Suprapubic skin (tissue), 4 donors: ENCODE data around the gene CLIC3. TPM values are rescaled to one million over a fixed set of nuclear protein-coding genes. Genes with fewer than 3 reads are reported as not detected.

Experiments used
- DNase-seq, 2 donors: peaks; one replicate each; pipeline ENCODE4 v3.0.0-alpha.2; 2019; ENCODE audit warnings: low spot score in 2 of 2
- H3K27ac ChIP-seq: fragments of 200-600 bp; sonication (generic); one replicate; pipeline ENCODE4 v1.5.1; 2019
- H3K27me3 ChIP-seq: fragments of 200-600 bp; sonication (generic); one replicate; pipeline ENCODE4 v1.5.1; 2019
- H3K36me3 ChIP-seq: fragments of 200-600 bp; sonication (generic); one replicate; pipeline ENCODE4 v1.5.1; 2019
- H3K4me1 ChIP-seq: fragments of 200-600 bp; sonication (generic); one replicate; pipeline ENCODE4 v1.5.1; 2019
- H3K4me3 ChIP-seq: fragments of 200-600 bp; sonication (generic); one replicate; pipeline ENCODE4 v1.5.1; 2019; ENCODE audit warnings: mild to moderate bottlenecking
- H3K9me3 ChIP-seq: fragments of 200-600 bp; sonication (generic); one replicate; pipeline ENCODE4 v1.5.1; 2019
- EP300 ChIP-seq: sonication (generic); formaldehyde crosslinking; IDR thresholded peaks from one replicate; pipeline ENCODE4 v1.6.1; 2017; ENCODE audit warnings: antibody characterized with exemption
- POLR2A ChIP-seq, 2 donors: fragments of 450-650 bp; IDR thresholded peaks; one replicate each; pipeline ENCODE4 v1.6.1; 2017; ENCODE audit warnings: antibody characterized with exemption in 2 of 2, mild to moderate bottlenecking in 2 of 2, moderate library complexity in 2 of 2
- POLR2AphosphoS5 ChIP-seq, 3 donors: sonication (generic); formaldehyde crosslinking; IDR thresholded peaks; one replicate each; pipeline ENCODE4 v1.6.1; 2017; ENCODE audit warnings: antibody characterized with exemption in 3 of 3
- WGBS: methylation state at CpG from one replicate; pipeline ENCODE4 v1.1.5; 2018; 5-methylcytosine and 5-hydroxymethylcytosine counted together
- total RNA-seq, 4 donors: library from RNA; depleted of rRNA; stranded (reverse); fragments of >200 nt; gene quantifications; one replicate each; pipeline ENCODE4 v1.1.0, GENCODE V29; 2016
- TF ChIP-seq, protein P1 (sequence below), 2 donors: fragments of 200-600 bp in 1 of 2; fragments of 450-650 bp in 1 of 2; sonication (generic) in 1 of 2; IDR thresholded peaks; one replicate each; pipeline ENCODE4 v1.5.1; 2016 to 2019; ENCODE audit warnings: antibody characterized with exemption in 2 of 2, mild to moderate bottlenecking in 1 of 2, moderate library complexity in 1 of 2

Gene CLIC3
- total RNA-seq, 4 donors from 2014 or later: 20.6 to 159 (median 130) TPM

DNA sequence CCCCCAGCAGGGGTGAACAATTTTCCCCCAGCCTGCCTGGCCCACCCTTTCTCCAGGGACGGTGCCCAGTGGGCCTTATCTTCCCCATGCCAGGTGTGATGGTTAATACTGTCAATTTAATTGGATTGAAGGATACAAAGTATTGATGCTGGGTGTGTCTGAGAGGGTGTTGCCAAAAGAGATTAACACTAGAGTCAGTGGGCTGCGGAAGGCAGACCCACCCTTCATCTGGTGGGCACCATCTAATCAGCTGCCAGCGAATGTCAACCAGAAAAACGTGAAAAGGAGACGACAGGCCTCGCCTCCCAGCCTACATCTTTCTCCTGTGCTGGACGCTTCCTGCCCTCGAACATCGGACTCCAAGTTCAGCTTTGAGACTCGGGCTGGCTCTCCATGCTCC lies 41.1 kb upstream of the CLIC3 start:
- H3K27ac ChIP-seq: no peak overlapping the region
- no peak overlapping the region for H3K4me3 ChIP-seq
- WGBS: 88% methylated on average over 10 of the region's 10 CpGs
- H3K27me3 ChIP-seq: no peaks in the 10 kb centered on the region
- no peak for DNase-seq
- no peaks in the 10 kb centered on the region for H3K9me3 ChIP-seq
- H3K4me1 ChIP-seq: peaks cover 14% of the 10 kb centered on the region
- H3K36me3 ChIP-seq: peaks cover 28% of the 10 kb centered on the region
- TF ChIP-seq POLR2A (IDR thresholded peaks at IDR 0.05) (no peak), EP300 (no peak), POLR2AphosphoS5 (IDR thresholded peaks at IDR 0.05) (no peak)
- TF ChIP-seq, protein P1, sequence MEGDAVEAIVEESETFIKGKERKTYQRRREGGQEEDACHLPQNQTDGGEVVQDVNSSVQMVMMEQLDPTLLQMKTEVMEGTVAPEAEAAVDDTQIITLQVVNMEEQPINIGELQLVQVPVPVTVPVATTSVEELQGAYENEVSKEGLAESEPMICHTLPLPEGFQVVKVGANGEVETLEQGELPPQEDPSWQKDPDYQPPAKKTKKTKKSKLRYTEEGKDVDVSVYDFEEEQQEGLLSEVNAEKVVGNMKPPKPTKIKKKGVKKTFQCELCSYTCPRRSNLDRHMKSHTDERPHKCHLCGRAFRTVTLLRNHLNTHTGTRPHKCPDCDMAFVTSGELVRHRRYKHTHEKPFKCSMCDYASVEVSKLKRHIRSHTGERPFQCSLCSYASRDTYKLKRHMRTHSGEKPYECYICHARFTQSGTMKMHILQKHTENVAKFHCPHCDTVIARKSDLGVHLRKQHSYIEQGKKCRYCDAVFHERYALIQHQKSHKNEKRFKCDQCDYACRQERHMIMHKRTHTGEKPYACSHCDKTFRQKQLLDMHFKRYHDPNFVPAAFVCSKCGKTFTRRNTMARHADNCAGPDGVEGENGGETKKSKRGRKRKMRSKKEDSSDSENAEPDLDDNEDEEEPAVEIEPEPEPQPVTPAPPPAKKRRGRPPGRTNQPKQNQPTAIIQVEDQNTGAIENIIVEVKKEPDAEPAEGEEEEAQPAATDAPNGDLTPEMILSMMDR (IDR thresholded peaks at IDR 0.05): no peak

DNA sequence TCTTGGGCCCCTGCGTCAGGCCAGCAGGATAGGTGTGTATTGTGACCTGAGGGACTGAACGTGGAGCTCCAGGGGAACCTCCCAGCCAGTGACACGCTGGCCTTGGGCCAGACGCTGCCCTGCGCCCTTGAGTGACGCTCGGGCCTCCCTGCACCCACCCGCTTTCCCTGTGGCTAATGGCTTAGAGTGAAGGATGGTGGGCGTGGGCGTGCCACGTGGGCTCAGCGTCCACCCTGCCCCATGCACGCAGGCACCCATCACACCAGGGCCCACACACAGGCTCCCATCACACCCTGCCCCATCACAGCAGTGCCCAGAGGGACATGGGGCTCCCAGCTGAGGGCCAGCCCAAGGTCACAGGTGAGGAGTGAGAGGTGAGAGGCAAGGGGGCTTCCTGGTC lies 40.7 kb upstream of the CLIC3 start:
- Histone ChIP-seq H3K27ac (no peak overlapping the region), H3K9me3 (no peaks in the 10 kb centered on the region), H3K27me3 (no peaks in the 10 kb centered on the region), H3K4me1 (peaks cover 14% of the 10 kb centered on the region), H3K36me3 (peaks cover 28% of the 10 kb centered on the region), H3K4me3 (no peak overlapping the region)
- no CpG with 5 or more reads among the region's 13 CpGs for WGBS
- DNase-seq: no peak
- no peak for TF ChIP-seq POLR2A (IDR thresholded peaks at IDR 0.05)

DNA sequence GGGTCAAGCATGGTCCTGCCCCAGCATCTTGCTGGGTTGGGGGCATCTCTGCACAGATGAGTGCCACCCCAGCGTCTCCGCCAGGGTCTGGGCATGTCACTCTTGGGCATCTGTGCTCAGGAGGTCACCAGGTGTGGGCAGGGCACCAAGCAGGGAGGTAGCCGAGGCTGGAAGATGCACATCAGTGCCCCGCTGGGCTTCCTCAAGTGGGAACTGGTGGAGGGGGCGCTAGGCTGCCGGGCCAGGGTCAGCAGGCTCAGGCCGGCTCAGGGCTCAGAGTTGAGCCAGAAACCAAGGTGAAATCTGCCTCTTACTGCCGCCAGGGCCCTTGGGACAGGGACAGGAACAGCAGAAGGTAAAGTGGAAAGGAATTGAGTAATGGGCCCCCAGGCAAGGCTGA lies 39.6 kb upstream of the CLIC3 start:
- Histone ChIP-seq H3K27me3 (no peaks in the 10 kb centered on the region), H3K36me3 (peaks cover 28% of the 10 kb centered on the region), H3K9me3 (no peaks in the 10 kb centered on the region), H3K4me1 (peaks cover 21% of the 10 kb centered on the region), H3K27ac (no peak overlapping the region), H3K4me3 (no peak overlapping the region)
- TF ChIP-seq EP300: no peak
- TF ChIP-seq, protein P1 (IDR thresholded peaks at IDR 0.05): no peak
- TF ChIP-seq POLR2AphosphoS5 (IDR thresholded peaks at IDR 0.05): no peak
- TF ChIP-seq POLR2A (IDR thresholded peaks at IDR 0.05): no peak
- no peak for DNase-seq
- WGBS: 74% methylated on average over 7 of the region's 8 CpGs

DNA sequence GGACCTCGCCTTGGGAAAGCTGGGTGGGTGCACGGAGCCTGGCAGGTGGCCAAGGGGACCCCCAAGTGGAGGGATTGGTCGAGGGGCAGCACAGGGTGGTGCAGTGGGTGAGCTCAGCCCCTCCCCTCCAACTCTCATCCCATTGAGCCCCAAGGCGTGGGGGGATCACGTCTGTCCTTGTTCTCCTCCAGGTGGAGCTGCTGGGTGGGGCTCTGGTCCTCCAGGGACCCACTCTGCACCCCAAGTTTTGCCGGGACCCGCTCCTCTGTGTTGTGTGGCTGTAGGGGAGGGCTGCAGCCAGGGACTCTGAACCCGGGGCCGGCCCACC lies 39.1 kb upstream of the CLIC3 start:
- peaks cover 25% of the 10 kb centered on the region for H3K36me3 ChIP-seq
- H3K27ac ChIP-seq: no peak overlapping the region
- no CpG with 5 or more reads among the region's 9 CpGs for WGBS
- TF ChIP-seq POLR2A (IDR thresholded peaks at IDR 0.05): no peak
- no peak for TF ChIP-seq EP300
- TF ChIP-seq POLR2AphosphoS5 (IDR thresholded peaks at IDR 0.05): no peak
- TF ChIP-seq, protein P1 (IDR thresholded peaks at IDR 0.05): no peak
- no peak overlapping the region for H3K4me3 ChIP-seq
- no peak for DNase-seq
- H3K4me1 ChIP-seq: peaks cover 21% of the 10 kb centered on the region
- H3K9me3 ChIP-seq: no peaks in the 10 kb centered on the region
- H3K27me3 ChIP-seq: no peaks in the 10 kb centered on the region

DNA sequence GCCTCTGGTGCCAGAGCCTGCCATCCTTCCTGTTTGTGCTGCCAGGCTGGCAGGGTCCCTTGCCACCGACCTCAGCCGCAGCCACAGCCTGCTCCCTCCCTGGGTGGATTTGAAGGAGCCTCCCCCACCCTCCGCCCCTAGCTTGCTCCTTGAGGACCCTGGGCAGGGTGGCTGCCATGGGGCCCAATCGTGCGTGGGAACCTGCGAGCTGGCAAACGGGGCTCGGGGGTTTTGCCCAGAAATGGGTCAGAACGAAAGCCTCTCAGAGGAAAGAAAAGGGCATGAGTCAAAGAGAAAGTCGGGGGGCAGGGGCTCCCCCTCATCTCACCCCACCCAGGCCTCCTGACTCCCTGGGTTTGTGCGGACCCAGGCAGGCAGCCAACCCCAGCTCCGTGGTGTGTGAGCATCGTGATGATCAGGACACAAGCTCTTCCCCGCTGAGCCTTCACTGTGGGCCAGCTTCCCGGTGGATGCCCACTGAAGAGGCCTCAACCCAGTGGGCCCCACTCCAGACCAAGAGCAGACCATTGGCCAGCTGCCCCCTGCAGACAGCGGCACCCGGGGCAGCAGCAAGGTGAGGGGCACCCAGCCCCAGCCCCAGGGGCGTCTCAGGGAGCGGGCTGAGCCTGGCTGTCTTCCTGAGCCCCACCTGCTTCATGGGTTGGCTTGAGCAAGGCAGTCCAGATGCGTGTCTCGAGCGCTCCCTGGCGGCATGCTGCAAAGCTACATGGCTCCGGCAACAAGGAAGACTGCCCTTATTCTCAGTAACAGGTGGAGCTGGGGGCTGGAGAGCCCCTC lies 38.5 kb upstream of the CLIC3 start:
- peak; percentile 86 to 90 for DNase-seq

More for the DNA sequence above, 38.5 kb upstream of the CLIC3 start:
- 13% methylated on average over 15 of the region's 24 CpGs for WGBS
- Histone ChIP-seq H3K27ac (no peak overlapping the region), H3K36me3 (peaks cover 20% of the 10 kb centered on the region), H3K9me3 (no peaks in the 10 kb centered on the region), H3K4me1 (peaks cover 21% of the 10 kb centered on the region), H3K27me3 (no peaks in the 10 kb centered on the region), H3K4me3 (no peak overlapping the region)
- TF ChIP-seq, protein P1 (IDR thresholded peaks at IDR 0.05): peak; percentile 69 to 85
- TF ChIP-seq EP300 (no peak), POLR2AphosphoS5 (IDR thresholded peaks at IDR 0.05) (no peak)
